ENCODE data around the gene HEATR3. TPM values are rescaled to one million over a fixed set of nuclear protein-coding genes. Genes with fewer than 3 reads are reported as not detected.
A peak's percentile ranks its signal among the peaks of the same experiment; 100 is the strongest.

HEATR3 gene, protein sequence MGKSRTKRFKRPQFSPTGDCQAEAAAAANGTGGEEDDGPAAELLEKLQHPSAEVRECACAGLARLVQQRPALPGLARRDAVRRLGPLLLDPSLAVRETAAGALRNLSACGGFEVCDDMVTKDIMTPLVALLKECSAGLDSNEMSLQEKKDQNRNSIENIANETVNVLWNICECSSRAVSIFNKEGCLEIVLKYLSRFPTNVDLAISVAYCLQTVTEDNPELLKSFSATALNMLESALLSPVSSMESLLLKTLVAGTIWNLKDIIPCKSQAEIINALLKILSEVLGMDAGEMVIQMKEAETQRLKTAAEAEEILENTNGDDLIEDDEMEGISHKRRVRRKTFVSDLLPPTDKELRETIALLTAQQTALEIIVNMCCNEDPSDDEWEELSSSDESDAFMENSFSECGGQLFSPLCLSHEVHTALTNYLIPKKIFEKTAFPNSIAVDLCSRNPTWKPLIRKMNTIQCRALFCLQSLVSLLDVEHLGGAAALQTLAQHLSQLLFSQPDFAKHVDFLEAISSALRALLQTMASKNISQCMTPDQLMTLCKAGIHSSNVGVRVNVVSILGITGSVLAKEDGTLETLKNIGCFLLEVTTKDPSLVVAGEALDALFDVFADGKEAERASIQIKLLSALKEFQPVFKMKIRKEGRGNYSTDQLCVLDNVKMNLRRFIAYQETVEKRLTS
- total RNA-seq (16.6 TPM), polyA plus RNA-seq (ENCODE audit: insufficient read depth in 1 of 8, insufficient read length in 8 of 8, low replicate concordance in 1 of 8) (10 to 100 TPM; 11.2 to 19.0 (median 14.7) TPM)
- long read RNA-seq, donor 1, partial matches to known transcripts: 0 of 1 reads
- long read RNA-seq, donor 1, other reads (novel, unspliced or antisense): 0 of 1 reads
- long read RNA-seq, donor 2: 0 reads
- long read RNA-seq, donor 3: 0 reads
- long read RNA-seq, donor 4: 0 reads
- long read RNA-seq, donor 5: 0 reads
- long read RNA-seq, donor 6, partial matches to known transcripts: 0 of 1 reads
- long read RNA-seq, donor 6, other reads (novel, unspliced or antisense): 0 of 1 reads
- long read RNA-seq, donor 7: 0 reads
- long read RNA-seq, donor 8: 0 reads
- long read RNA-seq, donor 9: 0 reads
- long read RNA-seq, donor 10: 0 reads
- long read RNA-seq, donor 11, partial matches to known transcripts: 0 of 1 reads
- long read RNA-seq, donor 11, other reads (novel, unspliced or antisense): 0 of 1 reads

DNA sequence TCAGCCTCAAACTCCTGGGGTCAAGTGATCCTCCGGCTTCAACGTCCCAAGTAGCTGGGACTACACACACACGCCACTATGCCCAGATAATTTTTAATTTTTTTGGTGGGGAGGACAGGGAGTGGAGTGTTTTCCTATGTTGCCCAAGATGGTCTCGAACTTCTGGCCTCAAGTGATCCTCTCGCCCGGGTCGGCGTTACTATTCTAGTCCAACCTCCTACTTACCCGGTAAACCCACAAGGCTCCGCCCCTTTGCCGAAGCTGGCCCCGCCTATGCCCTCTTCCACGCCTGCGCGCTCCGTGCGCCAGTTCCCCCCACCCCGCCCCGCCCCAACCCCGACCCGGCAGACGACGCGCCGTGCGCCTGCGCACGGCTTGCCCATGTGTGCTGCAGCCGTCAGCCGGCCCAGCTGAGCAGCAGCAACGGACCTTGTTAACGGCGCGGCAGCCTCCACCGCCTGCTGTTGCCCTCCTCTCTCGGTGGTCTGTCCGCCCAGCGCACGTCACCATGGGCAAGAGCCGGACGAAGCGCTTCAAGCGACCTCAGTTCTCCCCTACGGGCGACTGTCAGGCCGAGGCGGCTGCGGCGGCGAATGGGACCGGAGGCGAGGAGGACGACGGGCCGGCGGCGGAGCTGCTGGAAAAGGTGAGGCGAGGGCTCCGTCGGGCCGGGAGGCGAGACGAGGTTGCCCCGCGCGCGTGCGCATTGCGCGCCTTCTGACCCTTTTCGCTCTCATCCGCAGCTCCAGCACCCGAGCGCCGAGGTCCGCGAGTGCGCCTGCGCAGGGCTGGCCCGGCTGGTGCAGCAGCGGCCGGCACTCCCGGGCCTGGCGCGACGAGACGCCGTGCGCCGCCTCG, at the start of gene HEATR3:
Gene HEATR3 (plus strand): TSS at position 347 of the 858 bp plus-strand sequence. CDS start 162 bp downstream, at position 509.
- Histone ChIP-seq H3K4me3 (ENCODE audit: low read length) (peak within 1 kb of the TSS; percentile 67), H3K9me3 (replicated peaks; ENCODE audit: control insufficient read depth, low read depth, low read length) (no peaks in the 10 kb centered on the region), H3K27ac (ENCODE audit: low read length) (peak within 1 kb of the TSS; percentile 89), H3K36me3 (ENCODE audit: control insufficient read depth, insufficient read depth, low read length) (peaks cover 8% of the 10 kb centered on the region), H3K4me1 (ENCODE audit: control insufficient read depth, insufficient read depth, low read length) (peaks cover 20% of the 10 kb centered on the region), H3K27me3 (ENCODE audit: control insufficient read depth, insufficient read depth, low read length) (no peaks in the 10 kb centered on the region)
- under 1% methylated on average over 87 of the region's 91 CpGs for WGBS (ENCODE audit: insufficient coverage)
- DNase-seq: peak; percentile 94

DNA sequence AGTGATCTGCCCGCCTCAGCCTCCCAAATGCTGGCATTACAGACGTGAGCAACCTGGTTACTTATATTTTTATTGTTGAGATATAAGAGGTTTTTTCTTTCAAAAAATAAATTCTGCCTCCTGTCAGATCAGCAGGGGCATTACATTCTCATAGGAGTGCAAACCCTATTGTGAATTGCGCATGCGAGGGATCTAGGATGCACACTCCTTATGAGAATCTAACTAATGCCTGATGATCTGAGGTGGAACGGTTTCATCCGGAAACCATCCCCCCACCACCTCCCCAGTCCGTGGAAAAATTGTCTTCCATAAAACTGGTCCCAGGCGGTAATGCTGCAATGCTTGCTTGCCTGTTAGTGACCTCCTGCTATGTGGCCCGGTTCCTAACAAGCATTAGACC, 48.2 kb upstream of the HEATR3 start:
- no peaks in the 10 kb centered on the region for H3K36me3 ChIP-seq (ENCODE audit: control insufficient read depth, insufficient read depth, low read length)
- no peak overlapping the region for H3K4me3 ChIP-seq (ENCODE audit: low read length)
- WGBS (ENCODE audit: insufficient coverage): 91% methylated on average over 4 of the region's 9 CpGs
- H3K27ac ChIP-seq (ENCODE audit: low read length): no peak overlapping the region
- H3K27me3 ChIP-seq (ENCODE audit: control insufficient read depth, insufficient read depth, low read length): no peaks in the 10 kb centered on the region
- H3K9me3 ChIP-seq (replicated peaks; ENCODE audit: control insufficient read depth, low read depth, low read length): no peaks in the 10 kb centered on the region
- no peaks in the 10 kb centered on the region for H3K4me1 ChIP-seq (ENCODE audit: control insufficient read depth, insufficient read depth, low read length)
- DNase-seq: no peak

DNA sequence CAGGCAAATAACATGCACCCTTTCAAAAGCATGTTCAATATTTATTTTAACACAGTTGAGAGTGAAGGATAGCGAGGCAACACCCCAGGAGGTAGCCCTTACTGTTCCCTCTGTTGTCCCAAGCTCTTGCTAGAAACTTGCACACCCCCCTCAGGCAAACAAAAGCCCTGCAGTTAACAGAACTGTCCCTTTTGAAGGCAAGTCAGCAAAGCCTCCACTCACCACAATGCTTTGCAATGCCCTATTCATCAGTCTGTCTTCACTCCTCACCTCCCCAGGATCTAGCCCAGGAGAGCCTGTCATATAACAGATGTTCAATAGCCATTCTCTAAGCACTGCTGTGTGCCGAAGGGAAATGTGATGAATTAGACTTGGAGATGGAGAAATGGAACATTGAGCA, 44.2 kb upstream of the HEATR3 start:
- no peaks in the 10 kb centered on the region for H3K9me3 ChIP-seq (replicated peaks; ENCODE audit: control insufficient read depth, low read depth, low read length)
- H3K36me3 ChIP-seq (ENCODE audit: control insufficient read depth, insufficient read depth, low read length): no peaks in the 10 kb centered on the region
- WGBS (ENCODE audit: insufficient coverage): 17% methylated on average over 2 of the region's 2 CpGs
- DNase-seq: no peak
- no peaks in the 10 kb centered on the region for H3K27me3 ChIP-seq (ENCODE audit: control insufficient read depth, insufficient read depth, low read length)
- peaks cover 3% of the 10 kb centered on the region for H3K4me1 ChIP-seq (ENCODE audit: control insufficient read depth, insufficient read depth, low read length)
- H3K4me3 ChIP-seq (ENCODE audit: low read length): no peak overlapping the region
- no peak overlapping the region for H3K27ac ChIP-seq (ENCODE audit: low read length)

DNA sequence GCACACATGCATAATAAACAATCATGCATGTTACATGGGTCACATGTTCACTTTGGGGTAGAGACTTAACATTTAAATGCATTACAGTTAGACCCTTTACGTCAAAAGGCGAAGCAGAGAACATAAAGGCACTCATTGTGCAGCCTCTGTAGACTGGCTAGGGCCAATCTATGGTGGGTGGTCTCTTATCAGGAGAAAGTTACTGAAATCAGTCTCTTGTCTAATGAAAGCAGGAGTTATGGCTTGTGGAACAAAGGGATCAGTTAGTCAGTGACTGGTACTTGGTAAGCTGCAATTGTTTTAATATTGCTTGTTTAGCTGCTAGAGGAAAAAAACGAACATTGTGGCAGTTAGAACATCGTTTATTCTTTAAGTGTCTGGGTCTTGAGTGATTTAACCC, 42.1 kb upstream of the HEATR3 start:
- 89% methylated on average over 2 of the region's 4 CpGs for WGBS (ENCODE audit: insufficient coverage)
- no peaks in the 10 kb centered on the region for H3K9me3 ChIP-seq (replicated peaks; ENCODE audit: control insufficient read depth, low read depth, low read length)

DNA sequence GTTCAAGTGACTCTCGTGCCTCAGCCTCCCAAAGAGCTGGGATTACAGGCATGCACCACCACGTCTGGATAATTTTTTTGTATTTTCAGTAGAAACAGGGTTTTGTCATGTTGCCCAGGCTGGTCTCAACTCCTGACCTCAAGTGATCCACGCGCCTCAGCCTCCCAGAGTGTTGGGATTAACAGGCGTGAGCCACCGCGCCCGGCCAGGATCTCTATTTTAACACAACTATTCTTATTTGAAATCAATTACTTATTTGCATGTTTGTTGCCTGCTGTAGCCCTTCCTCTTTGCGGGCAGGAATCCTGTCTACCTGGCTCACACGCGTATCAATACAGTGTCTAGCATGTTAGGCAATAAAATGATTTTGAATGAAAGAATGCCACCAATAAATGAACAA, 41.6 kb upstream of the HEATR3 start:
- WGBS (ENCODE audit: insufficient coverage): 100% methylated on average over 2 of the region's 11 CpGs

More for the DNA sequence above, 42.1 kb upstream of the HEATR3 start:
- Histone ChIP-seq H3K4me1 (ENCODE audit: control insufficient read depth, insufficient read depth, low read length) (peaks cover 4% of the 10 kb centered on the region), H3K27me3 (ENCODE audit: control insufficient read depth, insufficient read depth, low read length) (no peaks in the 10 kb centered on the region), H3K27ac (ENCODE audit: low read length) (no peak overlapping the region), H3K36me3 (ENCODE audit: control insufficient read depth, insufficient read depth, low read length) (peaks cover 3% of the 10 kb centered on the region), H3K4me3 (ENCODE audit: low read length) (no peak overlapping the region)
- DNase-seq: no peak

DNA sequence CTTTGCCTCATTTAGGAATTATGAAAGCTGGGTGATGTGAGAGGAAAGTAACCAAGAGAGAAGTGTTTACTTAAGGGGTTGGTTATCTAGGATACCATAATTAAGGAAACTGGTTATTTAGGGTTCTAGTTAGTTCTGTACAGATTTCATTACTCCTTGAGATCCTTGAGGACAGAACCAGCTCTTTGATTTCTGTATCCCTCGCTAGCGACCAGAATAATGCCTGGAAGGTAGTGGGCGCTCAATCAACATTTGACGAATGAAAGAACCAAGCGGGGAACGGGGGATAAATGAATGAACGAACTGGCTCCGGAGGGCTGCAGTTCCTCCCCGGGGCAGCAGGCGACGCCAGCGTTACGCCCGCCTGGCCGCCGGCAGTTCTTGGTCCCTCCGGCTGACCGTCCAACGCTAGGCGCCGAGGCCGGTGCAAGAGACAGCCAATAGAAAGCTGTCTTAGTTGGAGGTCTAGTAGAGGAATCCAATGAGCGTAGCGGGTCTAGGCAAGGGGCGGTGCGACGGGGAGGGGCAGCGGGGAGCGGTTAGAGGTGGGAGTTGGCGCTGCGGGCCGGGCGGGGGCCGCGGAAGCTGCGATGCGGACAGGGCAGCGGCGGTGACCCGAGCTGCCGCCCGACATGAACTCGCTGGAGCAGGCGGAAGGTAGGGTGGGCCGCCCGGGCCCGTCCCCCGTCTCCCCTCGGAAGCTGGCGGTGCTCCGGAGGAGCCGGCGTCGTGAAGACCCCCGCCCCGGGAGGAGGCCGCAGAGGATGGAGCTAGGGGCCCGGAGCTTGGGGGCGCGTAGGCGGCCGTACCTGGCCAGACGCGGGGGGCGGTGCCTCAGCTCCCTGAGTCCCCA, 40.9 kb upstream of the HEATR3 start, which contains the start of gene CNEP1R1:
Gene CNEP1R1 (plus strand): TSS at position 542 of the 853 bp plus-strand sequence. CDS start 91 bp downstream, at position 633.
- 1% methylated on average over 62 of the region's 65 CpGs for WGBS (ENCODE audit: insufficient coverage)
- peaks cover 4% of the 10 kb centered on the region for H3K36me3 ChIP-seq (ENCODE audit: control insufficient read depth, insufficient read depth, low read length)
- no peaks in the 10 kb centered on the region for H3K27me3 ChIP-seq (ENCODE audit: control insufficient read depth, insufficient read depth, low read length)
- peak within 1 kb of the TSS; percentile 51 for H3K27ac ChIP-seq (ENCODE audit: low read length)
- H3K9me3 ChIP-seq (replicated peaks; ENCODE audit: control insufficient read depth, low read depth, low read length): no peaks in the 10 kb centered on the region
- H3K4me3 ChIP-seq (ENCODE audit: low read length): peak within 1 kb of the TSS; percentile 94
- H3K4me1 ChIP-seq (ENCODE audit: control insufficient read depth, insufficient read depth, low read length): peaks cover 4% of the 10 kb centered on the region
- peak; percentile 99 for DNase-seq

More for the DNA sequence above, 41.6 kb upstream of the HEATR3 start:
- H3K36me3 ChIP-seq (ENCODE audit: control insufficient read depth, insufficient read depth, low read length): peaks cover 3% of the 10 kb centered on the region
- no peaks in the 10 kb centered on the region for H3K27me3 ChIP-seq (ENCODE audit: control insufficient read depth, insufficient read depth, low read length)
- H3K4me3 ChIP-seq (ENCODE audit: low read length): no peak overlapping the region
- no peak overlapping the region for H3K27ac ChIP-seq (ENCODE audit: low read length)
- H3K4me1 ChIP-seq (ENCODE audit: control insufficient read depth, insufficient read depth, low read length): peaks cover 4% of the 10 kb centered on the region
- DNase-seq: no peak
- H3K9me3 ChIP-seq (replicated peaks; ENCODE audit: control insufficient read depth, low read depth, low read length): no peaks in the 10 kb centered on the region

DNA sequence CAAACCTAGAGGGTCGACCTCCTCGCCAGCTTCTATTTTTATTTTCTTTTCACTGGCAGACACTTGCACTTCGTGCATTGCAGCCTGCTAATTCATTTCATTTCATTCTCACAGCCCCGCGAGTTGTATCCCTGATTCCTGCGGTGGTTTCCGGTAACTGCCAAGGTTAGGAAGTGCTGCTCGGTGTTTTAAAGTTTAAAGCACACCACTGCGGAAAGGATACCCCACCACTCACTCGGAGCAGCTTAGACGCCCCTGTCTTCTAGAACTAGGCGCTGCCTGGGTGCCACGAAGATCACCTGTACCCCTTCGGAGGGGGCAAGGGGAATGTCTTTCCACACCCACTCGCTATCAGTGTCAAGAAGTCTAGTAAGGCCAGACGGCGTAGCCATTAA, 40.2 kb upstream of the HEATR3 start:
- WGBS (ENCODE audit: insufficient coverage): 0% methylated on average over 5 of the region's 17 CpGs
- no peak for DNase-seq
- H3K4me3 ChIP-seq (ENCODE audit: low read length): peak overlapping the region; percentile 94
- H3K4me1 ChIP-seq (ENCODE audit: control insufficient read depth, insufficient read depth, low read length): peaks cover 4% of the 10 kb centered on the region
- H3K27me3 ChIP-seq (ENCODE audit: control insufficient read depth, insufficient read depth, low read length): no peaks in the 10 kb centered on the region
- H3K9me3 ChIP-seq (replicated peaks; ENCODE audit: control insufficient read depth, low read depth, low read length): no peaks in the 10 kb centered on the region
- peak overlapping the region; percentile 51 for H3K27ac ChIP-seq (ENCODE audit: low read length)
- peaks cover 8% of the 10 kb centered on the region for H3K36me3 ChIP-seq (ENCODE audit: control insufficient read depth, insufficient read depth, low read length)

DNA sequence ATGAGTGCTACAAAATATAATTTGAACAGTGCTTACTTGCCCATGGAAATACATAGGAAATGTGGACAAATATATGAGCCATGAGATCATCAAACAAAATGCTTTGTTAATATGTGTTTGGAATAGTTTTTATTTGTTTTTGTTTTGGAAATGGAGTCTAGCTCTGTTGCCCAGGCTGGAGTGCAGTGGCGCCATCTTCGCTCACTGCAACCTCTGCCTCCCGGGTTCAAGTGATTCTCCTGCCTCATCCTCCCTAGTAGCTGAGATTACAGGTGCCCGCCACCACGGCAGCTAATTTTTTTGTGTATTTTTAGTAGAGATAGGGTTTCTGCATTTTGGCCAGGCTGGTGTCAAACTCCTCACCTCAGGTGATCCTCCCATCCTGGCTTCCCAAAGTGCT, 37.9 kb upstream of the HEATR3 start:
- Histone ChIP-seq H3K4me3 (ENCODE audit: low read length) (no peak overlapping the region), H3K36me3 (ENCODE audit: control insufficient read depth, insufficient read depth, low read length) (peaks cover 14% of the 10 kb centered on the region), H3K4me1 (ENCODE audit: control insufficient read depth, insufficient read depth, low read length) (peaks cover 4% of the 10 kb centered on the region), H3K27ac (ENCODE audit: low read length) (no peak overlapping the region), H3K9me3 (replicated peaks; ENCODE audit: control insufficient read depth, low read depth, low read length) (no peaks in the 10 kb centered on the region), H3K27me3 (ENCODE audit: control insufficient read depth, insufficient read depth, low read length) (no peaks in the 10 kb centered on the region)
- no CpG with 5 or more reads among the region's 5 CpGs for WGBS (ENCODE audit: insufficient coverage)
- DNase-seq: no peak

Data from muscle of leg (tissue), 16 donors.